Endometrial microvascular endothelial cells (primary cell): Measurements from ENCODE around the gene MYLK4. TPM values are rescaled to one million over a fixed set of nuclear protein-coding genes. Genes with fewer than 3 reads are reported as not detected.

Source experiments
- in situ Hi-C: cut with HindIII; loops from 2 replicates; pipeline ENCODE4 v1.10.0; 2017; ENCODE audit warnings: low sequenced_read_pairs, low pct_unique_long_range_greater_than_20kb; ENCODE audit errors: inconsistent ontology term
- total RNA-seq: library from RNA; depleted of rRNA; stranded (reverse); fragments of >200 nt; gene quantifications from one replicate; pipeline ENCODE4 v1.2.3, GENCODE V29; 2015; ENCODE audit errors: inconsistent ontology term

Gene MYLK4
- total RNA-seq, 1 donor from 2014 or later: 0.56 TPM

DNA sequence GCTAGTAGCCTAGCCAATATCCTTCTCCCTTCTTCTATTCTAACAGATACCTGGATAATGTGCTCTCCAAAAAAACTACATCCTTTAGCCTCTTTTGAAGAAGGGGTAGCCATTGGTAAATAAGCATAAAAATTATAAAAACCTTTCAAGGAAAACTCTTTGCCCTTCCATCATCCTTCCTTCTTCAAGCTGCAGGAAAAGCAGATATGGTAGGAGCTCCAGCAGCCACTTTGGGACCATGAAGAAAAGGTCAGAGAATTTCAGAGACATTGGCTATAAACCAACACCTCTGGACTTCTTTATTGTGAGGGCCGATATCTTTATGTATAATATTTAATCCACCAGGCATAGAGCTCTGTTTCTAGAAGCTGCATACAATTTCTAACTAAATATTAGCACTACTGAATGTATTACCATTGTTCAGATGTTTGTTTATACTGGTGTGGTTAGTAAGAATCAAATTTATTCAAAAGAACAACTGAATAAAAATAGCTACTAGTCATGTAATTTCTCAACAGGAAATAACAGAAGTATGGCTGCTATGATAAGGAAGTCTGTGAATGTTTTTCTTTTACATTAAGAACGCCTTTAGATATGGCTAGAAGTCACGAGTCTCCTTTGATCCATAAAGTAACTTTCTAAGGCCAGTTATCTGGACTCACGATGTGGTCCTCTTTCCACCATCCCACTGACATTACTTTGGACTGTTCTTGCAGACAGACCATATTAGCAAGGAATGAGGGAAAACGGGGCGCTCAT, 32.2 kb downstream of the MYLK4 start:
- in situ Hi-C loops: no loop called here

DNA sequence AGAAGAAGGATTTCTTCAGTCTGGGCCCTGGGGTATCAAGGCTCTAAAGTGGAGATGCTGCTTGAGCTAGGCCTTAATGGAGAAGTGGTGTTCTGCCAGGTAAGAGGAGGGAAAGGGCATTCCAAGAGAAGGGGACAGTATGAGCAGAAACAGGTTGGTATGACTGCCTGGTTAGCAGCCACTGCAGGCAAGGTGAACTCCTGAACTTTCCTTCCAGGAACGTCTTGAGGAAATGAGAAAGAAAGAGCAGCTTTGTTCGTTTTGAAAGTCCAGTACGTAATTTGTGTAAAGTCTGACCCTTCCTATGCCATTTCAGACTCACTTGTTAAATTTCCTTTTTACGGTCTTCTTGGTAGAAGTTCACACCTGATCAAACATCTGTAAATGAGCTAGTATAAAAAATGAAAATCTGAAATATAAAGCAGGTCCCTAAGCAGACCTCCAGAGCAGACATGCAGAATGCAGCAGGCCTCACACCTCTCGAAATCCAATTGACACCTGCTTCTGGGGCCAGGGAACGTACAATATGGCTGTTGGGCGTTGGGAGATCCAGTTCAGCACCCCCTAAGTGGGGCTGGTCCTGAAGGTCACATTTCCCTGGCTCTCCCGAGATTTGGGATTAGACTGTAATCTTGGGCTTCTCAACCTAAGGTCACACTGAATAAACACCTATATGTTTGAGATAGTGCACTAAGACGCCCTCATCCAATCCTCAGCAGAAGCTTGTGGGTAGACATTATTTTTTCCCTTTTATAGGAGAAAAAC, 33.6 kb downstream of the MYLK4 start:
- in situ Hi-C loops: no loop called here

DNA sequence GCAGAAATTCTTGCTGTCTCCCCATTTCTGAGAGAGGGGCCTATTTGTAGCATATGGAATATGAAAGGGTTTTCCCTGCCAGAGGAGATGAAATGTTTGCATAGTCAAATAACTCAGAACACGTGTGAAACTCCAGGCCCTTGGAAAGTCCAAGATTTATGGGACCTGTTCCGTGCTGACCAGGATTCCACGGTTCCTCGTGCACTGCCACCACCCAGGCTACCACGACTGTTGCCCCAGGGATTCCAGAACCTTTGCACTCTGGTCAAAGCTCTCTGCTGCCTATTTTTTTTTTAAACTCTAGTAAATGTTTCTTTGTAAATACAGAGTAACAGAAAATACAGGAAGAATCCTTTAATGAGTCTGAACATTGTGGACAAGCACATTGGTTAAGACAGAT, 35.0 kb downstream of the MYLK4 start:
- in situ Hi-C loops: no loop called here

DNA sequence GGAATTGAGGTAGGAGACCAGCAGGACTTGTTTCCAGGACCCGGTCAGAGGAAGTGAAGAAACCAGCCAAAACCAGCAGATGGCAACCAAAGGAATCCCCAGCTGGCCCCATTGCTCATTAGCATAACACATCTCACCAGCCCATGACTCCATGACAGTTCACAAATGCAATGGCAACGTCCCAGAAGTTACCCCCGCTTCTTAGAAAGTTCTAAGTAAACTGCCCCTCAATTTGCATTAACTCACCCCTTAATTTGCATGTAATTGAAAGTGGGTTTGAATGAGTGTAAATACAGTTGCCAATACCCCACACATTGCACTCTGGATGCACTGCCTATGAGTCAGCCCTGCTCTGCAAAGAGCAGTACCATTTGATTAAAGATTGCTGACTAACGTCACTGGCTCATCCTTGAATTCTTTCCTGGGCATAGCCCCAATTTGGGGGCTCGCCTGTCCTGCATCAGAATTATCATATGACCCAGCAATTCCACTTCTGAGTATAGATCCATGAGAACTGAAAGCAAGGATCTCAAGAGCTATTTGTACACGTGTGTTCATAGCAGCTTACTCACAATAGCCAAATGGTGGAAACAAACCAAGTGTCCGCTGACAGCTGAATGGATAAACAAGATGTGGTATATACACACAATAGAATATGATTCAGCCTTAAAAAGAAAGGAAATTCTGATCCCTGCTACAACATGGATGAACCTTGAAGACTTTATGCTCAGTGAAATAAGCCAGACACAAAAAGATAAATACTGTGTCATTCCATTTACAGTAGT, 36.4 kb downstream of the MYLK4 start:
- in situ Hi-C loops: no loop called here

DNA sequence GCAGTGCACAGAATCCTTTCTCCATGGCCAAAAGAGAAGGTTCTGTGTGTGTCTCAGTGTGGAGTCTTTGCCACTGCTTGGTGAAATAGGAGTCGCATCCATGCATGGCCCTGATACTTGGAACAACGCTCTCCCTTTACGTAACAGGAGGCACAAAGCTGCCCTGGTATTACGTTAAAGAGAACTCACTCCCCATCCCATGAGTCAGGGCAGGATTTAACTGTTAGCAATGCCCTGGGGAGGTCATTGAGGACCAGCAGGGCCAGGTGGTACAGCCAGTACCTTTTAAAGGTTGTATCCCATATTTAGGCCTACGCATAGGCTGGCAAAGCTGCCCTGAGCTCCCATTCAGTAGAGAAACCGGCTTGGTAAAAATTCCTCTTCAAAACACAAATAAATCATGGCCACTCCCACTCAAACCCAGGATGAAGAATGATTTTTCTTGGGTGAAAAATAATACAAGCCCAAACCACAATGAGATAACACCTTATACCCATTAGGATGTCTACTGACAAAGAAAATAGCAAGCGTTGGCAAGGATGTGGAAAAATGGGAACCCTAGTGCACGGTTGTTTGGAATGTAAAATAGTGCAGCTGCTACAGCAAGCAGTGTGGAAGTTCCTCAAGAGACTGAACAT, 37.1 kb downstream of the MYLK4 start:
- in situ Hi-C loops: no loop called here

DNA sequence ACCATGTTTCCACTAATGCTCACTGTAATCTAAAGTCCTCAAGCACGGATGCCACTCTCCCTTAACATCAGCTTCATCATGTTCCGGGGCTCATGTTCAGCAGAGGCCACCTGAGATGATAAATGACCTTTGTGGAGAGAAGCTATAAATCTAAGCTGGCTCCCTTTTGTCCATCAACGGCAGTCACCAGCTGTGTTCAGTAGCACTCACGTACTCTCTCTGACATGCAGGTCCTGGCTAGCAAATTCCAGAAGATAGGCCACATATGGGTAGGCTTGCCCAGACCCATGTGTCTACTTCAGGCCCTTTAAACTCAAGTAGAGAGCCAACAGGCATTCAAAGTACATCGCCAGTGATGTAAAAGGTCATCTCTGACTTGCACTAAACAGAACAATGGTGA, 38.6 kb downstream of the MYLK4 start:
- in situ Hi-C loops: no loop called here

DNA sequence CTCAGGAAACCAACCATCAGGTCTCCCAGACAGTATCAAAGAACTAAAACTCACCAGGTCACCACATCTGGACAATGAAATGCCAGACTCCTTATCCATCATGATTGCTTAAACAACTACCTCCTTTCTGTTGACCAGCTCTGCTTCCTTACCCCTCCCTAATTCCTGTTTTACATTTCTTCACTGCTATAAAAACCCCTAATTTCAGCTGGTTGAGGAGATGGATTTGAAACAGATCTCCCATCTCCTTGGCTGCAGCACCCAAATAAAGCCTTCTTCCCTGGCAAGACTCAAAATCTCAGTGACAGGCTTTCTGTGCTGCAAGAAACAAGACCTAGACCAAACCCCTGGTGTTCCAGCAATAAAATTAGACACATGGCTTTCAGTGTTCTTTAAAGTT, 40.3 kb downstream of the MYLK4 start:
- in situ Hi-C loops: no loop called here

DNA sequence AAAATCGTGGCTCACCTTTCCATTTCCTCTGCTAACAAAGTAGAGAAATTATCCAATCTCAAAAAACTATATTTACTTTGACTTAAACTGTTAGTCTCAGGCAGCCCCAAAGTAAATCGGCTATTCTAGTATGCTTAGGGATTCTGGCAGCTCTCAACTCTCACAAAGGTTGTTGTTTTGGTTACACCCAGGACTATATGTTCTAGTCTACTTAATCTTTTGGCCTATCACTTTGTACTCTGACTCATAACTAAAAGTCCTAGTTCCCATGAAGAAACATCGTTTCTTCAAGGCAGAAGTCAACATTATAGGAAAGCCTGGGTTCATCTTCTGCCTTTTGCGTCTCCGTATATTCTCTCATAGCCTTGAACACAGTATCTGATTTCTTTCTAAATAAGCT, 42.3 kb downstream of the MYLK4 start:
- in situ Hi-C loops: no loop called here

DNA sequence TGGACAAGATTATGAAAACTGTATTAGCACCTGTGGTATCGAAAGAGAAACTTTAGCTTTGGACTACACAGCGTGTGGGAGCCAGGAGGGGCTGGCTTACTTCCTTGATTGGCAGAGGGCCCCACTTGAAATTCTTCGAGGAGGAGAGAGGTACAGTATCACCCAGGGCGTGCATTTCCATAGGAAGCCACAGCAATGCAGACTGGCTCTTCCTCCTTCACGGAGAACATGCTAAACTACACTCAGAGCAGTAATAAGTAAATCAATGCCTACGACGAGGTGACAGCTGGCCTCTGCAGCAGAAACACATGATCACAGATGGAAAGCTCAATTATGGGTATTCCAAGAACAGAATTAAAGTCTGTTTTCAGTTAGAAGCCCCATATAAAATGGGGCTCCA, 44.2 kb downstream of the MYLK4 start:
- in situ Hi-C loops: no loop called here

DNA sequence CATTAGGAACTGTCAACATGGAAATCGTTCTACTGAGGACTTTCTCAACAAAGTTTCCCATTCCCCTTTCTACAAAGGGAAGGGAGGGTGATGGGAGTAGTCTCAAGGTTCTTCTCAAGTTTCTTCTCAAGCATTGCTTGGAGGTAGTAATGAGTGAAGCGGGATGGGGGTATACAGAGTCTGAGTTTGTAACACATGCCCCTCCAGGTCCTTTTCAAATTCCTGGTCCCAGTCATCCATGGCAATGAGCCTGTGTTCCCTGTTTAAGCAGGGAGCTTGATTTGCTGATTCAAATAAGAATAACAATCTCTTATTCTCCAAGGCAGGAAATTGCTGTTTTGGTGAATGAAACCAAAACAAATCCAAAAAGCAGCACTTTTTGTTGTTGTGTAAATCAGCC, 45.5 kb downstream of the MYLK4 start:
- in situ Hi-C loops: no loop called here

DNA sequence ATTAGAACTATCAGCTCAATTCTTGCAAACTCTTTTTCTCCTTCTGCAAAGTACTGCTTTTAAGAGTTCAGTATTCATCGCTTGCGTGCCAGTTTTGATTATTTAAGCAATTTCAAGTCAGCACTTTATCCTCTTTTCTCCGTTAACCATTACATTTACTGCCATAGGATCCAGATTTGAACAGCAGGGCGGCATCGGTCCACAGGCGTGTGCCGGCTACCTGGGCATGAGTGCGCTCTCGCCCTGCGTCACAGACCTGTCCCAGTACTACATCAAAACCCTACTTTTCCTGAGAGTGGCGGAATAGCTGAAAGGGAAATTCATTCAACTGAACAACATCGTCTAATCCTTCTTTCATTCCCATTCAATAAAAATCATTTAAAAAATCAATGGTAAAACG, 53.4 kb downstream of the MYLK4 start:
- in situ Hi-C loops: no loop called here

DNA sequence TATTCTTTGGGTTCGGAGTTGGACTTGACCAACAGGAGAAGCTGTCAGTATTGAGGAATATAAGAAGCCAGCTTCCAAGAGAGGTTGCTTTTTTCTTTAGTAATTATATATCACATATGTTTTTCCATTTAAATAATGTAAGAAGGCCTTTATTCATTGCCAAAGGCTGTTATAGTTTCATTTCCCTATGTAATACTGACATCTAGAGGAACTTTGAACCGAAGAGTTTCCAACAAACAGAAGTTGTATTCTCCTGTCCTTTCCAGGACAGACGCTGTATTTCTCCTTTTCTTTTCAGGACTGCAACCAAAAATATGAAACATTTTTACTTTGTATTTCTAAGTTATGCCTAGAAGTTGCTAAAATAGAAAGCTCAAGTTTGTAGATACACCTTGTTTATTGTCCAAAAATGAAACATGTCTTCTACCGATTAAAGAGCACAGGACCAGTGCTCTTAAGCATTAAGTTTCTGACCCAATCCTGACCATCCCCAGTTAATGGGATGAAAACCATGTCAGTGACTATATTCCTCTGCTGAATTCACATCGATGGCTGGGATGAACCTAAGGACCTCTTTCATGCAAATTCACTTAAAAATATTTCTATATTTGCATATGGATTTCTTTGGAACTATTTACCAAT, 55.1 kb downstream of the MYLK4 start:
- in situ Hi-C loops: no loop called here

DNA sequence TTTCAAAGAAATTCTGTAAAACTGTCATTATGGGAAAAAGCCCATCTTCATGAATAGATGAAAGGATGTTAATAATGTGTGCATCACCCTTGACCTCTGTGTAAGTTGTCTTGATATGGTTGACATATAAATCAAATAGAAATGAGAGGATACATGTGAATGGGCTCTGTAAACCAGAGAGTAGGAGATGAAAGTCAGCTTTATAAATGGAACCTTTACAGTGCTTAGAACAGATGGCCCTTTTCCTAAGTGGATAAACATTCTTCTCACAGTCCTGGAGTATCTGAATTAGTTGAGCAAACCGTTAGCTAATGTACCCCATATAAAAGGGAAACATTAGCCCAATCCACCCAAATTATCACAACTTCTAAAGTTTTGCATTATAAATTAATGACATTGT, 57.5 kb downstream of the MYLK4 start:
- in situ Hi-C loops: no loop called here

DNA sequence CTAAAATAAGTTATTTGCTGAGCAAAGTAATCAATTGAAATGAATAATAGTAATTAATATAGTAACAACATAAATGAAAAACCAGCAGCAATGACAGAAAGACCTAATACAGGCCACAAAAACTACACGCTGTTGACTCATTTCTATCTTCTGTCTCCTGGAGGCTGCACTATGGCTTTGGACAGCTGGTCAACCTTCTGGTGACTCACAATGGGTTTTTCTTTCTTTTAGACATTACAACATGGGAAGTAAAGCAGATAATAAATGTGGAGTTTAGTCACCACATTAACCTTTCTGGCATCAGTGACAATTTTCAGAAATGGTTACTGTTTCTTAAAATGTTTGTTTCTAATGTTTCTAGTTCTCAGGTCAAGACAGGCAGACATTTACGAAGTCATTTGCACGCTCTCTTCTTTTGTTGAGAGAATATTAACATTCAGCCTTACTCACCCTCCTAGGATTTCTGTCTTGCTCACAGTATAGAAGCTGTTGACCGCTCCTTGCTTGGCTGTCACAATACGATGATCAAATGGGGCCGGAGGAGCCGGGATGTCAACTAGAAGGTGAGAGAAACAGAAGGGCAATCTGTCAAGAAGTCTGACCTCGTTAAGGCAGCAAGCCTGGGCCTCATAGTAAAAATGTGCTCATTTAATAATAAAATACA, 62.2 kb downstream of the MYLK4 start:
- in situ Hi-C loops: no loop called here

DNA sequence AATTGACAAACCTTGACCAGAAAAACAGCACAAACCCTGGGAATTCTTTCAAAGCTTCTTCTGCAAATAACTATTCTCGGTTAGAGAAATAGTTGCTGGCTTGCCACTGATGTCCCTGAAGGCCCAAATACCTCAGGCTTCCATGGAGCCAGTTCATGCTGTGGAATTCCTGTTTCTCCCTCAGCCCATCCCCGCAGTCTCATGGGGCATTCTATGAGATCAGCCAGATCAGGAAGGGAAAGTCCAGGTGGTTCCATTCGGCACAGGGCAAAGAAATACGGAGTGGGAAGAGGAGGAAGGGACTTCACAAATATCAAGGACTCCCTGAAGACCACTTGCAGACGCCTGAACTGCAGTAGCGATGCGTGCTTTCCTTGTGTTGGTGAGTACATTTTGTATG, 63.3 kb downstream of the MYLK4 start:
- in situ Hi-C loops: no loop called here

DNA sequence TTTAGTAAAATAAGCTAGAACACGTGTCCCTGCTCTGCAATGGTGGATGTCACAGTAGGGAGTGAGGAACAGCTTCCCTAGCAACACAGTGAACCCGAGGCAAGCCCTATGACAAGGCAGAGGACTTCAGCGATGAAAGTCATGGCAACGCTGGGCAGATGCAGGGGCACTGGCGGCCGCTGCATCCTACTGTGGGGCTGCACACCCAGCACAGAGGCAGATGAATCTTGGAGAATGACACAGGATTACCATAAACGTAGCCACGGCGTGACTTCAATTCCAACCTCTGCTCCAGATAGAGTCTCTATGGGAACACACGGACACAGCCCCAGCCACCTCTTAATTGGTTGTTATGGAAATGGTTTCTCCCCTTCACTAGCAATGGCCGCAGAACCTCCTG, 64.2 kb downstream of the MYLK4 start:
- in situ Hi-C loops: no loop called here

DNA sequence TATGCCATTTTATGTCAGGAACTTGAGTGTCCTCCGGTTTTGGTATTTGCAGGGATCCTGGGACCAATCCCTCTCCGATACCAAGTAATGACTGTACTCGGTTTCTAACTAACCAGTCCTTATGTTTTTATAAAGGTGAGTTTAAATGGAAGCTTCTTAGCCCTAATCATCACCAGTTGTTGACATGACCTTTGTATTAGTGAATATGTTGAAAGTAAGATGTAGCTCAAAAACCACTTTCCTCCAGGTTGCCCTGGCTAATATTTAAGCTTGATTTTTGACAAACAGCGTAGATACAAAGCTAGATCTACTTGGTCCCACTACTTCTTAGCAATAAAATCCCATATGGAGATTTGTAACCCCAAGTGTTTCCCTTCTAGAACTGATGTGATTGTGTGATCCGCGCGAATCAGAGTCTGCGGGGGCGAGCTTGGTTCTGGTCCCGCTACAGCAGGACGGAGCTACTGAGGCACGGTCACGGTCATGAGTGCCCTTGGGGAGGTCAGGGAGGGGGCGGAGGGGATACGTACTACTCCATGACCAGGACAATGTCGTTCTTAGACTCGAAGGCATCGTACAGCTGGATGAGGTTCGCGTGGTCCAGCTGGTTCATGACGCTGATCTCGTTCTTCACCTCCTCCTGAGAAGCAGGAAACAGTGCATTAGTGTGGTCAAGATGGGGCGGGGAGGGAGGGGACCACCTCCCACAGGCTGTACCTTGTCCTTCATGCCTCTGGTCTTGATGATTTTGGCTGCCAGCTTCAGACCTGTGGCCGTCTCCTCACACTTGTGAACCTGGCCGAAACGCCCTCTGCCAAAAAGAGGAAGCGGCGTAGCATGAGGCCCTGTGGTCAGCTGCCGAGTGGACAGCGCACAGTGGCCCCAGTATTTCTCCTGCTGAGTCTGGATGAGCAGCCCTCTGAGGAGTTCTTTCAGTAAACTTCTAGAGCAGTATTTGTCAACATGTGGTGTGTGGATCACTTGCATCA, 65.7 kb downstream of the MYLK4 start:
- in situ Hi-C loops: no loop called here
